ENCODE results near the gene C1S.

DNA sequence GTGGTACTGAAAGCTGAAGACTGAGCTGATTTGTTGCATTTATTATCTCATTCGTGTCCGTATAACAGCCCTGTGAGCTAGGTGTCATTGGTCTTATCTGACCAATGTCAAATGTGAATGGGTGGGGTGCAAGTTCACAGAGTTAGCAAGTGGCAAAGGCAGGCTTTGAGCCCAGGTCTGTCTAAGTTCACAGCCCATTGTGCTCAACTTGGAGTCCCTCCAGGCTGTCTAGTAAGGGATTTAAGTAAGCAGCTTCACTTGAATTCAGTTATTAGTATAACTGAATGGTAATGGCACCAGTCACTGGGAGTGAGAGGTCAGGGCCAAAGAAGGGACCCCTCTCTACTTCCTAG lies 8.5 kb downstream of the C1S start:
- TF ChIP-seq, protein P1, sequence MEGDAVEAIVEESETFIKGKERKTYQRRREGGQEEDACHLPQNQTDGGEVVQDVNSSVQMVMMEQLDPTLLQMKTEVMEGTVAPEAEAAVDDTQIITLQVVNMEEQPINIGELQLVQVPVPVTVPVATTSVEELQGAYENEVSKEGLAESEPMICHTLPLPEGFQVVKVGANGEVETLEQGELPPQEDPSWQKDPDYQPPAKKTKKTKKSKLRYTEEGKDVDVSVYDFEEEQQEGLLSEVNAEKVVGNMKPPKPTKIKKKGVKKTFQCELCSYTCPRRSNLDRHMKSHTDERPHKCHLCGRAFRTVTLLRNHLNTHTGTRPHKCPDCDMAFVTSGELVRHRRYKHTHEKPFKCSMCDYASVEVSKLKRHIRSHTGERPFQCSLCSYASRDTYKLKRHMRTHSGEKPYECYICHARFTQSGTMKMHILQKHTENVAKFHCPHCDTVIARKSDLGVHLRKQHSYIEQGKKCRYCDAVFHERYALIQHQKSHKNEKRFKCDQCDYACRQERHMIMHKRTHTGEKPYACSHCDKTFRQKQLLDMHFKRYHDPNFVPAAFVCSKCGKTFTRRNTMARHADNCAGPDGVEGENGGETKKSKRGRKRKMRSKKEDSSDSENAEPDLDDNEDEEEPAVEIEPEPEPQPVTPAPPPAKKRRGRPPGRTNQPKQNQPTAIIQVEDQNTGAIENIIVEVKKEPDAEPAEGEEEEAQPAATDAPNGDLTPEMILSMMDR (IDR thresholded peaks at IDR 0.05; ENCODE audit: poor library complexity) = no peak
- no peak for TF ChIP-seq EZH2phosphoT487 (IDR thresholded peaks at IDR 0.05; ENCODE audit: low read depth, severe bottlenecking, unreplicated experiment)
